Measurements from ENCODE around the gene NLK.
A peak's percentile ranks its signal among the peaks of the same experiment; 100 is the strongest.

NLK gene

DNA sequence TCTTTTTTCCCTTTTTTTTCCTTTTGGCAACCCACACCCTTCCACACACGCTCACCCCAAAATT lies at the start of gene NLK:
NLK (plus strand) TSS at position 21 of the 64 bp plus-strand sequence. CDS start 197 bp downstream, outside the sequence.
- DNase-seq (ENCODE audit: low read depth, low spot score), result no peak
- ChIA-PET POLR2A (interaction anchor here (1.0 kb wide), 1 partner anchor 10 kb away, joined by 3 read pairs; no protein-coding TSS in a partner anchor), CTCF (interaction anchor here (2.1 kb wide), 1 partner anchor 149 kb away, joined by 4 read pairs; no protein-coding TSS in a partner anchor)
- H3K4me3 ChIP-seq (ENCODE audit: low read depth, low read length), result peak within 1 kb of the TSS; percentile 78
- TF ChIP-seq, protein P1, sequence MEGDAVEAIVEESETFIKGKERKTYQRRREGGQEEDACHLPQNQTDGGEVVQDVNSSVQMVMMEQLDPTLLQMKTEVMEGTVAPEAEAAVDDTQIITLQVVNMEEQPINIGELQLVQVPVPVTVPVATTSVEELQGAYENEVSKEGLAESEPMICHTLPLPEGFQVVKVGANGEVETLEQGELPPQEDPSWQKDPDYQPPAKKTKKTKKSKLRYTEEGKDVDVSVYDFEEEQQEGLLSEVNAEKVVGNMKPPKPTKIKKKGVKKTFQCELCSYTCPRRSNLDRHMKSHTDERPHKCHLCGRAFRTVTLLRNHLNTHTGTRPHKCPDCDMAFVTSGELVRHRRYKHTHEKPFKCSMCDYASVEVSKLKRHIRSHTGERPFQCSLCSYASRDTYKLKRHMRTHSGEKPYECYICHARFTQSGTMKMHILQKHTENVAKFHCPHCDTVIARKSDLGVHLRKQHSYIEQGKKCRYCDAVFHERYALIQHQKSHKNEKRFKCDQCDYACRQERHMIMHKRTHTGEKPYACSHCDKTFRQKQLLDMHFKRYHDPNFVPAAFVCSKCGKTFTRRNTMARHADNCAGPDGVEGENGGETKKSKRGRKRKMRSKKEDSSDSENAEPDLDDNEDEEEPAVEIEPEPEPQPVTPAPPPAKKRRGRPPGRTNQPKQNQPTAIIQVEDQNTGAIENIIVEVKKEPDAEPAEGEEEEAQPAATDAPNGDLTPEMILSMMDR (IDR thresholded peaks at IDR 0.05; ENCODE audit: insufficient read depth, low read length, missing control alignments), result no peak

DNA sequence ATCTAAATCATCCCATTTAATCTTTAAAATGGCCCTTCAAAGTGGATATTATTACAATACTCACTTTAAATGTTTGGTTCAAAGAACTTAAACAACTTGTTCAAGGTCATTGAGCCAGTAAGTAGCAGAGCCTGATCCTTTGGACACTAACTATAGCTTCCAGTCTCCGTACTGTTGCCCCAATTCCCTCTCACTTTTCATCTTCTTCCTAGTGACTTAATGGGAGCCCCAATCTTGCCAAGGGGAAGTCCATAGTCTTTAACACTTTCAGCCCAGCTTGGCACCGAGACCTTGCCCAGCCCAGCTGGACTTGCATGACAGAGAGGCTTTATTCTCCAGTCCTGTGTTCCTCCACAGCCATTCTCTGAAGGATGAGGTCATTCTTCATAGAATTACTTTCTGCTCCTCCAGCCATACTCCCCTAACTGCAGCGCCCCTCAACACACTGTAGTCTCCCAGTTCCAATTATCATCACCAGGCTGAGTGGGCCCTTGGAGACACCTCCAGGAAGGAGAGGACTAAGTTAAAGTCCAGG lies 49.2 kb upstream of the NLK start:
- TF ChIP-seq, protein P1 (IDR thresholded peaks at IDR 0.05; ENCODE audit: insufficient read depth, low read length, missing control alignments), result no peak
- H3K4me3 ChIP-seq (ENCODE audit: low read depth, low read length), result no peak overlapping the region
- ChIA-PET CTCF (no interaction called here), POLR2A (no interaction called here)
- DNase-seq (ENCODE audit: low read depth, low spot score), result no peak

DNA sequence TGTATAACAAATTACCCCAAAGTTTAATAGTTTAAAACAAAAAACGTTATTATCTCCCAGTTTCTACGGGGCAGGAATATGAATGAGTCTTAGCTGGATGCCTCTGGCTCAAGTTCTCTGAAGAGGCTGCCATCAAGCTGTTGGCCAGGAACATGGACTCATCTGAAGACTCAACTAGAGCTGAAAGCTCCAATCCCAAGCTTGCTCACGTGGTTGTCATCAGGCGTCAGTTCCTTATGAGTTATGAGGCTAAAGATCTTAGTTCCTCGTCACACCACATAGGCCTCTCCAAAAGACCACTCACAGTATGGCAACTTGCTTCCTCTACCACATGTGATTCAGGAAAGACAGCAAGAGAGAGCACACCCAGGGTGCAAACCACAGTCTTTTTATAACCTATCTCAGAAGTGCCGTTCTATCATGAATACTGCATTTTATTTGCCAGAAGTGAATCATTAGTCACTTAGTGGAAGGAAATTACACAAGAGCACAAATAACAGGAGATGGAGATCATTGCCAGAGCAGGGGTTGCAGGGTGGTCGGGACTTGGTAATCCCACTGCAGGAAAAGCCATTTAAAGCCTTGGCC lies 48.7 kb upstream of the NLK start:
- DNase-seq (ENCODE audit: low read depth, low spot score), result no peak
- TF ChIP-seq, protein P1 (IDR thresholded peaks at IDR 0.05; ENCODE audit: insufficient read depth, low read length, missing control alignments), result no peak
- ChIA-PET CTCF (no interaction called here), POLR2A (no interaction called here)
- H3K4me3 ChIP-seq (ENCODE audit: low read depth, low read length), result no peak overlapping the region

DNA sequence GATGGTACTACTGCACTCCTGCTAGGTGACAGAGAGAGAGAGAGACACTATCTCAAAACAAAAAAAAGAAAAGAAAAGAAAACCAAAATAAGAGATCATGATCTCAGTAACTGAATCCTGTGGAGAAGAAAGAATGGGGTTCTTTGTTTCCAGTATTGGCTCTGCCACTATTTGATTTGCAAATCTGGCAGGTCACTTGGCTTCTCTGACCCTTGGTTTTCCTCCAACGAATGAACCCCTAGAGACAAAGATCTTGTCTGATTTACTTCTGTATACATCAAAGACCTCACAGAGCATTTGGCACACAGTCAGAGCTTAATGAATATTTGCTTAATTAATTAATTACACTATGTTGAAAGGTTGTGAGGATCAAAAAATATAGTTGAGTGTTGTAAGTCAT lies 47.9 kb upstream of the NLK start:
- ChIA-PET POLR2A (no interaction called here), CTCF (no interaction called here)
- no peak for DNase-seq (ENCODE audit: low read depth, low spot score)
- TF ChIP-seq, protein P1 (IDR thresholded peaks at IDR 0.05; ENCODE audit: insufficient read depth, low read length, missing control alignments), result no peak
- H3K4me3 ChIP-seq (ENCODE audit: low read depth, low read length), result no peak overlapping the region

DNA sequence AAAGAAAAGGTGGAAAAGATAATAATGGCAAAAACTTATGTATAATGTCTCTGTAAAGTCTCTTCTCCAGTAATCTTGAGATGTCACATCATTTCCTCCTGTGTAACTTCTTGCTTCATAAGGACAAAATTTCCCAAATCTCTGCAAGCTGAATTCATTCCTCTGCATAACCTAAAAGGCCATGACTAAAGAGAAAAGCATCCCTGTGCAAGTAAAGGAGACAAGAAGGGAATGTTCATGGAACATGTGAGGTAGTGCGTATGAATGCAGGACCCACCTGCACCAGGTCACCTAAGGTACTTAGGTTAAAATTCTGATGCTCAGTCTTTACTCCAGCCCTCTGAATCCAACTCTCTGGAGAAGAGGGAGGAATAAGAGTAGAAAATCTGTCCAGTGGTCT lies 46.9 kb upstream of the NLK start:
- no peak overlapping the region for H3K4me3 ChIP-seq (ENCODE audit: low read depth, low read length)
- no peak for DNase-seq (ENCODE audit: low read depth, low spot score)
- TF ChIP-seq, protein P1 (IDR thresholded peaks at IDR 0.05; ENCODE audit: insufficient read depth, low read length, missing control alignments), result no peak
- POLR2A ChIA-PET, result no interaction called here
- CTCF ChIA-PET, result no interaction called here

DNA sequence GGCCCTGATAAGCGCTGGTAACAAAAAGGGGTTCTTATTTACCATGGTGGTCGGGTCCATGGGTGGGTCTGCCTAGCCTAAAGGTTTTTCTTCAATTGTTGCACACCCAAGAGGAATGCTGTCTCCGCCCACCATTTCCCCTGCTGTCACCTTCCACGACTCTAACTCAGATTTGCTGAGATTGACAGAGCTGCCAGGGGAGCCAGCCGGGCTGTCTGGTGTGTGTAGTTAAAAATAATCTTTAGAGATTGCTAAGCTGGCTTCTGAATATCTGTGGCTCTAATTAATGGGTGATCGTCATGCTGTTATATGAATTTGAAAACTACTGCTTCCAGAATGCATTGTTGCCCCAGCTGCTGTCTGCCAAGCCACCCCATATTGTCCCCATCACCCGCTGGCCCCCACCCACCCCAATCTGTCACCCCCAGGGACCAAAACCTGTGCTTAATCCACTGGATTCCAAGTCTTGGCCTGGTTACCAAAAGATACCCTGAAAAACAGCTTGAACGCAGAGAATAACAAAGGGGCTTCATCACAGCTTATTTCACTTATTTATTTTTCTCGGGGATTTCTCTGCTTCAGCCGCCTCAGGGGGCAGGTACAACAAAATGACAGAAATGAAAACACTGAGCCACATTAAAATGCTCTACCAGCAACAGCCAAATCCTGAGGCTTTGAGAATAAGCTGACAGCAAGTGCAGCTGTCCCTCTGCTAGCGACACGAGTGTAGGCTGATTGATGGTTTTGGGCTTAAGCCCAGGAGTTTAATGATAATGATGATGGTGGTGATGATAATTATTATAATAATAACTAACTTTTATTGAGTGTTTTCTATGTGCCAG lies 46.1 kb upstream of the NLK start:
- TF ChIP-seq, protein P1 (IDR thresholded peaks at IDR 0.05; ENCODE audit: insufficient read depth, low read length, missing control alignments), result no peak
- POLR2A ChIA-PET, result no interaction called here
- CTCF ChIA-PET, result no interaction called here
- DNase-seq (ENCODE audit: low read depth, low spot score), result no peak
- H3K4me3 ChIP-seq (ENCODE audit: low read depth, low read length), result no peak overlapping the region
